DND-41 (cell line): ENCODE measurements around the gene S100A7A.

Source experiments
- ATAC-seq: fragments of 200-7000 bp; cut with Tn5 transposase; 3 replicates; pipeline ENCODE4 v1.9.1; 2021; ENCODE audit warnings: low read depth; ENCODE audit not compliant: insufficient read depth
- DNase-seq: peaks from one replicate; pipeline ENCODE4 v3.0.0-alpha.2; 2020
- H2AFZ ChIP-seq: 2 replicates; pipeline ENCODE4 v1.6.0; 2012; ENCODE audit warnings: low read depth, low read length
- H3K27ac ChIP-seq: 2 replicates; pipeline ENCODE4 v1.5.1; 2012; ENCODE audit warnings: low read length, inconsistent platforms
- H3K27me3 ChIP-seq: fragments of 200-600 bp; sonication (generic); 2 replicates; pipeline ENCODE4 v1.6.0; 2012; ENCODE audit warnings: low read length, mild to moderate bottlenecking, inconsistent platforms; ENCODE audit not compliant: insufficient read depth, poor library complexity
- H3K36me3 ChIP-seq: 2 replicates; pipeline ENCODE4 v1.5.1; 2012; ENCODE audit warnings: low read length, inconsistent platforms; ENCODE audit not compliant: insufficient read depth
- H3K4me1 ChIP-seq: 2 replicates; pipeline ENCODE4 v1.5.1; 2012; ENCODE audit warnings: mild to moderate bottlenecking, low read length; ENCODE audit not compliant: insufficient read depth
- H3K4me2 ChIP-seq: 2 replicates; pipeline ENCODE4 v1.6.0; 2012; ENCODE audit warnings: mild to moderate bottlenecking, moderate library complexity, low read length, inconsistent platforms; ENCODE audit not compliant: insufficient read depth
- H3K4me3 ChIP-seq, 2 experiments: fragments of 200-600 bp in 1 of 2; shearing (Covaris generic) in 1 of 2; 2 replicates each; pipeline ENCODE4 v1.5.1; 2012 to 2016; ENCODE audit warnings: inconsistent platforms in 2 of 2, low read length in 2 of 2, mild to moderate bottlenecking in 2 of 2, low read depth in 1 of 2, moderate library complexity in 1 of 2
- H3K79me2 ChIP-seq: 2 replicates; pipeline ENCODE4 v1.6.0; 2012; ENCODE audit warnings: low read length, inconsistent platforms; ENCODE audit not compliant: insufficient read depth
- H3K9ac ChIP-seq: 2 replicates; pipeline ENCODE4 v1.6.0; 2012; ENCODE audit warnings: low read depth, mild to moderate bottlenecking, inconsistent platforms, low read length, moderate library complexity
- H3K9me3 ChIP-seq: 2 replicates; pipeline ENCODE4 v1.5.1; 2012; ENCODE audit warnings: low read length, moderate library complexity, mild to moderate bottlenecking, inconsistent platforms; ENCODE audit not compliant: insufficient read depth, severe bottlenecking
- H4K20me1 ChIP-seq: 2 replicates; pipeline ENCODE4 v1.6.0; 2012; ENCODE audit warnings: low read length; ENCODE audit not compliant: insufficient read depth
- EZH2 ChIP-seq: IDR thresholded peaks from 3 replicates; pipeline ENCODE4 v1.6.1; 2012; ENCODE audit warnings: borderline replicate concordance, low read depth, mild to moderate bottlenecking, moderate library complexity, low read length, inconsistent platforms; ENCODE audit not compliant: severe bottlenecking
- TF ChIP-seq, protein P1 (sequence below): IDR thresholded peaks from 2 replicates; pipeline ENCODE4 v1.5.1; 2012; ENCODE audit warnings: borderline replicate concordance, low read length, moderate library complexity, mild to moderate bottlenecking; ENCODE audit not compliant: poor library complexity, severe bottlenecking; ENCODE audit errors: extremely low read depth

S100A7A gene

DNA sequence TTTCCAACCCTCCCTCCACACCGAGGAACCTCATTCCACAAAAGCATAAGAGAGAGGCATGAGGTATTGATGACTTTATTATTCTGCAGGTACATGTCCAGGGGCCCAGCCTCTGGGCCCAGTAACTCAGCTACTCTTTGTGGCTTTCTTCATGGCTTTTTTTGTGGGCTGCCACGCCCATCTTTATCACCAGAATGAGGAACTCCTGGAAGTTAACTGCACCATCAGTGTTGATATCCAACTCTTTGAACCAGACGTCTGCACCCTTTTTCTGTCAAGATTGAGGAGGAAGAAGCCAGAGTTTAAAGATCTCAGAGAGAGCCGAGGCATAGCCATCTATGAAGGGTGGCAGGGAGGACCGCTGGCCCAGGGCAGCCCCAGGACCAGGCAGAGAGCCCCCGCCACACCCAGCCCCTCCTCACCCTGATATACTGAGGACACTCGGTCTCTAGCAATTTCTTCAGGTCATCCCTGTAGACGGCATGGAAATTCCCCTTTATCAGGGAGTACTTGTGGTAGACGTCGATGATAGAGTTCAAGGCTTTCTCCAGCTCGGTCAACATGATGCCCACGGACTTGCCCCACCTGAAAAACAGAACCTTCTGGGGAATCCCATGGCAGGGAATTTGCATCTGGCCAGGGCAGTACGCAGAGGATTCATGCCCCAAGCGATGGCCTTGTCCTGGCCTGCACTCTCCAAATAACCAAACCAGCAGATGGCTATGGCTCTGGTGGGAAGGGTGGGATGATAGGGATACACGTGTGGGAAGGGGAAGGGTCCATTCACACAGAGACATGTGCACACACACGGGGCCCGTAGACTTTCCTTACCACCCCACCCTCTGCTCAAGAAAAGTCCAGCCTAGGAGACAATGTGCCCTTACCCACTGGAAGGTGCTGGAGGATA lies 26.1 kb upstream of the S100A7A start:
- no peaks in the 10 kb centered on the region for H3K79me2 ChIP-seq
- H3K4me1 ChIP-seq, result no peaks in the 10 kb centered on the region
- H2AFZ ChIP-seq, result no peak overlapping the region
- no peak overlapping the region for H3K27ac ChIP-seq
- H3K9me3 ChIP-seq, result no peaks in the 10 kb centered on the region
- H3K27me3 ChIP-seq, result no peaks in the 10 kb centered on the region
- ATAC-seq, result no peak
- no peak overlapping the region for H3K4me3 ChIP-seq
- H3K4me2 ChIP-seq, result no peak overlapping the region
- no peaks in the 10 kb centered on the region for H3K36me3 ChIP-seq
- TF ChIP-seq EZH2, result no peak
- H3K9ac ChIP-seq, result no peak overlapping the region
- peaks cover 4% of the 10 kb centered on the region; the same call in 1 of the 2 replicates for H4K20me1 ChIP-seq
- DNase-seq, result no peak

DNA sequence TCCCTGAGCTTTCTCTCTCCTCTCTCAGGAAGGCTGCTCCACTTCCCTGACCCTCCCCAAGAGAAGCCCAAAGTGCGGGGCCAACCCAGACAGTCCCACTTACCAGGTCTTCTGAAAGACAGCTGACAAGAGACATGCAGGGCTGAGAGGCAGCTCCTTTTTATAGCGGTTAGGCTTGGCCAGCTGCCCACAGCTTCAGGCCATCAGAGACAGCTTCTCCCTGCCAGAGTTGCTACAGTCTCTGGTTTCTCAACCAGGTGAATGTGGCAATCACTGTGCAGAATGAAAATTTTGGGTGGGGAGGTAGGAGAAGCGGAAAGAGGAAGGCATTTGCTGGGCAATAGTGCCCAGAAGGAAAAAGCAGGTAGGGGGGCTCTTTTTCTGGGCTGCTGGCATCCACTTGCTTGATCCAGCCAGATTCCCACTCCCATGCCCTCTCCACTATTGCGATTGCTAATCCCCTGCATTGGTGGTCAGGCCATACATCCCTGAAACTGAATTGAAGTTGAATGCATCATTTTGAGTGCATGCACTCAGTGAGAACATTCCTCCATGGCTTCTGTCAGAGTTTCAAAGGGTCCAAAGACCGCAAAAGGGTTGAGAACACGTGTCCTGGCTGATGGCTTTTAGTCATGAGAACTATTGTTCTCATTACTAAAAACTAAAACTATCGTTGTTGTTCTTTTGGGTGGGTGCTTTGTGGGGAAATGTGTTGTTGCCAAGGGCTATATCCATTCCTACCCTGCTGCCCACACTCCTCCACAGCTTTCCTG lies 25.2 kb upstream of the S100A7A start, which contains the start of gene S100A8:
Gene S100A8, minus strand, starts transcription at position 136 of the 773 bp plus-strand sequence. CDS start 538 bp downstream, outside the sequence.
- H3K9ac ChIP-seq, result no peak within 1 kb of the TSS
- no peak within 1 kb of the TSS for H3K27ac ChIP-seq
- no peak for ATAC-seq
- H3K4me3 ChIP-seq, result no peak within 1 kb of the TSS
- TF ChIP-seq, protein P1, sequence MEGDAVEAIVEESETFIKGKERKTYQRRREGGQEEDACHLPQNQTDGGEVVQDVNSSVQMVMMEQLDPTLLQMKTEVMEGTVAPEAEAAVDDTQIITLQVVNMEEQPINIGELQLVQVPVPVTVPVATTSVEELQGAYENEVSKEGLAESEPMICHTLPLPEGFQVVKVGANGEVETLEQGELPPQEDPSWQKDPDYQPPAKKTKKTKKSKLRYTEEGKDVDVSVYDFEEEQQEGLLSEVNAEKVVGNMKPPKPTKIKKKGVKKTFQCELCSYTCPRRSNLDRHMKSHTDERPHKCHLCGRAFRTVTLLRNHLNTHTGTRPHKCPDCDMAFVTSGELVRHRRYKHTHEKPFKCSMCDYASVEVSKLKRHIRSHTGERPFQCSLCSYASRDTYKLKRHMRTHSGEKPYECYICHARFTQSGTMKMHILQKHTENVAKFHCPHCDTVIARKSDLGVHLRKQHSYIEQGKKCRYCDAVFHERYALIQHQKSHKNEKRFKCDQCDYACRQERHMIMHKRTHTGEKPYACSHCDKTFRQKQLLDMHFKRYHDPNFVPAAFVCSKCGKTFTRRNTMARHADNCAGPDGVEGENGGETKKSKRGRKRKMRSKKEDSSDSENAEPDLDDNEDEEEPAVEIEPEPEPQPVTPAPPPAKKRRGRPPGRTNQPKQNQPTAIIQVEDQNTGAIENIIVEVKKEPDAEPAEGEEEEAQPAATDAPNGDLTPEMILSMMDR, result no peak
- H2AFZ ChIP-seq, result no peak within 1 kb of the TSS
- H3K36me3 ChIP-seq, result no peaks in the 10 kb centered on the region
- no peaks in the 10 kb centered on the region for H3K4me1 ChIP-seq
- H3K4me2 ChIP-seq, result no peak within 1 kb of the TSS
- H3K27me3 ChIP-seq, result no peaks in the 10 kb centered on the region
- no peak for DNase-seq
- no peaks in the 10 kb centered on the region for H3K79me2 ChIP-seq
- peaks cover 7% of the 10 kb centered on the region for H4K20me1 ChIP-seq
- H3K9me3 ChIP-seq, result no peaks in the 10 kb centered on the region

DNA sequence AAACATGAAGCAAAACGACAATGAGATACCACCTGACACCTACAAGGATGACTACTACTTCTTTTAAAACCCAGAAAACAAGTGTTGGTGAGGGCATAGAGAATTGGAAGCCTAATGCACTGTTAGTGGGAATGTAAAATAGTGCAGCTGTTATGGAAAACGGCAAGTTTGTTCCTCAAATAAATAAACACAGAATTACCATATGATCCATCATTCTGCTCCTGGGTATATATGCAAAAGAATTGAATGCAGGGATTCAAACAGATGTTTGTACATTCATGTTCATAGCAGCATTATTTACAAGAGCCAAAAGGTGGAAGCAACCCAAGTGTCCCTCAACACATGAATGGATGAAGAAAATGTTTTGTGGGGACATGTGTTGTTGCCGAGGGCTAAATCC lies 24.1 kb upstream of the S100A7A start:
- no peak for TF ChIP-seq EZH2
- TF ChIP-seq, protein P1, result no peak
- Histone ChIP-seq H3K27me3 (no peaks in the 10 kb centered on the region), H2AFZ (no peak overlapping the region), H3K4me1 (no peaks in the 10 kb centered on the region), H3K9ac (no peak overlapping the region), H3K27ac (no peak overlapping the region), H3K9me3 (no peaks in the 10 kb centered on the region), H3K79me2 (no peaks in the 10 kb centered on the region), H4K20me1 (peaks cover 7% of the 10 kb centered on the region), H3K4me2 (no peak overlapping the region), H3K36me3 (no peaks in the 10 kb centered on the region), H3K4me3 (no peak overlapping the region)
- DNase-seq (no peak), ATAC-seq (no peak)

DNA sequence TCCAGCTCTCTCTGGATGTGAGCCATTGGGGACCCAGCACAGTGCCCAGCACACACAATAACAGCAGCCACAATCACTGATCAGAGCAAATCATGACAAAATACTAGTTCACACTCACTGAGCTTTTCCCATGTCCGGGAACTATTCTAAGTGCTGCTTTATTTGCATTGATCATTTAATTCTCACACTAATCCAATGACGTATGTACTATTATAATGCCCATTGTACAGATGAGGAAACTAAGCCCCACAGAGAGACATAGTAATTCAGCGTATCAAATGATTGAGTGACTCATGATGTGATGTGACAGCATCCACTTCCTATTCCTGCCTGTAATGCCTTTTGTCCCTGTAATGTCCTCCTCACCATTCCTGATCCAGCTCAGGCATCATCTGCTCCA lies 23.5 kb upstream of the S100A7A start:
- Histone ChIP-seq H3K27ac (no peak overlapping the region), H3K79me2 (no peaks in the 10 kb centered on the region), H3K4me1 (no peaks in the 10 kb centered on the region), H3K9me3 (no peaks in the 10 kb centered on the region), H4K20me1 (peaks cover 7% of the 10 kb centered on the region), H2AFZ (no peak overlapping the region), H3K36me3 (no peaks in the 10 kb centered on the region), H3K9ac (no peak overlapping the region), H3K27me3 (no peaks in the 10 kb centered on the region), H3K4me2 (no peak overlapping the region), H3K4me3 (no peak overlapping the region)
- TF ChIP-seq, protein P1, result no peak
- TF ChIP-seq EZH2, result no peak
- ATAC-seq (no peak), DNase-seq (no peak)
